ENCODE measurements around the gene PRKCQ. TPM values are rescaled to one million over a fixed set of nuclear protein-coding genes. Genes with fewer than 3 reads are reported as not detected.

Gene PRKCQ
- total and polyA plus RNA-seq, 7 experiments from 2014 or later: 44.3 to 74.5 (median 65.8) TPM

- Mint-ChIP-seq H3K4me1 (peaks cover 8 to 15% (median 10%) of the 10 kb centered on the region in 7 donors), H3K4me3 (no peak overlapping the region), H3K36me3 (peaks cover 12 to 42% (median 19%) of the 10 kb centered on the region in 5 donors), H3K27ac (peak overlapping the region in 2 of 9 donors; percentile 3 to 7), H3K9me3 (peaks cover 6 to 38% (median 25%) of the 10 kb centered on the region in 11 donors), H3K27me3 (no peaks in the 10 kb centered on the region)
- H3K9me3 ChIP-seq (ENCODE audit: control insufficient read depth in 2 of 3, low read length in 3 of 3): peaks cover 0 to 10% (median 0%) of the 10 kb centered on the region in 3 experiments
- POLR2A ChIA-PET: no interaction called here
- peaks cover 0 to 11% of the 10 kb centered on the region in 2 donors for H3K4me1 ChIP-seq (ENCODE audit: control insufficient read depth in 2 of 2, insufficient read depth in 2 of 2, low read length in 2 of 2)
- CTCF ChIA-PET: interaction anchor here (1.1 kb wide), 1 partner anchor 19 kb away, joined by 3 read pairs; no protein-coding TSS in a partner anchor
- H3K4me3 ChIP-seq (ENCODE audit: low read length): no peak overlapping the region
- no peak overlapping the region for H3K27ac ChIP-seq (ENCODE audit: low read depth, low read length)
- no peaks in the 10 kb centered on the region for H3K36me3 ChIP-seq (ENCODE audit: control insufficient read depth in 2 of 3, insufficient read depth in 3 of 3, low read length in 3 of 3)
- DNase-seq: no peak
- no peak for ATAC-seq
- intact Hi-C loops (cut with micrococcal nuclease): no loop called here
- H3K27me3 ChIP-seq (ENCODE audit: control insufficient read depth in 2 of 2, insufficient read depth in 2 of 2, low read length in 2 of 2): no peaks in the 10 kb centered on the region
Measured at GRCh38 chr10:6386960-6387359, 193.1 kb downstream of the PRKCQ start.

GRCh38 chr10:6386346-6386745 is 193.7 kb downstream of the PRKCQ start:
- Histone ChIP-seq H3K4me3 (ENCODE audit: low read length) (no peak overlapping the region), H3K9me3 (ENCODE audit: control insufficient read depth in 2 of 3, low read length in 3 of 3) (peaks cover 0 to 10% (median 0%) of the 10 kb centered on the region in 3 experiments), H3K27me3 (ENCODE audit: control insufficient read depth in 2 of 2, insufficient read depth in 2 of 2, low read length in 2 of 2) (no peaks in the 10 kb centered on the region), H3K4me1 (ENCODE audit: control insufficient read depth in 2 of 2, insufficient read depth in 2 of 2, low read length in 2 of 2) (peaks cover 0 to 17% of the 10 kb centered on the region in 2 donors), H3K36me3 (ENCODE audit: control insufficient read depth in 2 of 3, insufficient read depth in 3 of 3, low read length in 3 of 3) (no peaks in the 10 kb centered on the region), H3K27ac (ENCODE audit: low read depth, low read length) (no peak overlapping the region)
- Mint-ChIP-seq H3K36me3 (peaks cover 12 to 43% (median 19%) of the 10 kb centered on the region in 5 donors), H3K9me3 (peaks cover 6 to 36% (median 26%) of the 10 kb centered on the region in 11 donors), H3K27me3 (no peaks in the 10 kb centered on the region), H3K4me1 (peaks cover 11 to 21% (median 16%) of the 10 kb centered on the region in 7 donors), H3K4me3 (no peak overlapping the region), H3K27ac (peak overlapping the region in 1 of 9 donors; percentile 18)
- POLR2A ChIA-PET: interaction anchor here (0.5 to 1.0 kb wide), 3 partner anchors 18 to 184 kb away, joined by 3 to 4 read pairs (median 3); partner anchors contain the start of gene PFKFB3
- CTCF ChIA-PET: interaction anchor here (1.5 kb wide), 1 partner anchor 15 kb away, joined by 4 read pairs; no protein-coding TSS in a partner anchor
- intact Hi-C loops (cut with micrococcal nuclease): no loop called here
- peak; percentile 30 for ATAC-seq
- no peak for DNase-seq

- peaks cover 11 to 27% (median 21%) of the 10 kb centered on the region in 7 donors for H3K4me1 Mint-ChIP-seq
- no peaks in the 10 kb centered on the region for H3K27me3 ChIP-seq (ENCODE audit: control insufficient read depth in 2 of 2, insufficient read depth in 2 of 2, low read length in 2 of 2)
- ChIA-PET CTCF (interaction anchor here (1.5 kb wide), 1 partner anchor 16 kb away, joined by 4 read pairs; no protein-coding TSS in a partner anchor), POLR2A (interaction anchor here (0.5 to 1.0 kb wide), 3 partner anchors 17 to 183 kb away, joined by 3 to 4 read pairs (median 3); partner anchors contain the start of gene PFKFB3)
- no peak overlapping the region for H3K4me3 ChIP-seq (ENCODE audit: low read length)
- peaks cover 6 to 36% (median 27%) of the 10 kb centered on the region in 11 donors for H3K9me3 Mint-ChIP-seq
- no peak overlapping the region for H3K4me3 Mint-ChIP-seq
- H3K27me3 Mint-ChIP-seq: no peaks in the 10 kb centered on the region
- DNase-seq (no peak), ATAC-seq (no peak)
- H3K27ac ChIP-seq (ENCODE audit: low read depth, low read length): no peak overlapping the region
- H3K36me3 Mint-ChIP-seq: peaks cover 8 to 43% (median 20%) of the 10 kb centered on the region in 5 donors
- peak overlapping the region in 1 of 9 donors; percentile 15 for H3K27ac Mint-ChIP-seq
- intact Hi-C loops (cut with micrococcal nuclease): no loop called here
- H3K4me1 ChIP-seq (ENCODE audit: control insufficient read depth in 2 of 2, insufficient read depth in 2 of 2, low read length in 2 of 2): peaks cover 0 to 17% of the 10 kb centered on the region in 2 donors
- peaks cover 0 to 6% (median 0%) of the 10 kb centered on the region in 3 experiments for H3K9me3 ChIP-seq (ENCODE audit: control insufficient read depth in 2 of 3, low read length in 3 of 3)
- no peaks in the 10 kb centered on the region for H3K36me3 ChIP-seq (ENCODE audit: control insufficient read depth in 2 of 3, insufficient read depth in 3 of 3, low read length in 3 of 3)
Measured at GRCh38 chr10:6385665-6386064, 194.4 kb downstream of the PRKCQ start.

DNA sequence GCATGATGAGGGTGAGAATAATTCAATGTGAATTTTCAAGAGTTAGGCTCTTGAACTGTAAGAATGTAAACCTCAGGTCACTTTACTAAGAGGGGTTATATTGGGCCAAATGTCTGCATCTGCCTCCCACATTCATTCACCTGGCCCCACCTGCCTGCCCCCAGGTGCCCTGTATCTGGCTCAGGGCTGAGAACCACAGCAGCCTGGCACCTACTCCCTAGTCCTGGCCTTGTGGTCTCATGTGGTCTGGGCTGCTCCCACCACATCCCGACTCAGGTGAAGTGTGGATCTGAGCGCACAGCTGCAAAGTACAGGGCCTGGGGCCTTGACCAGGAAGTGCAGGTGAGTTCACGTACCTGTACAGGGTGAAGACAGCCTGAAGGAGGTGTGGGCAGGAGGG is 195.2 kb downstream of the PRKCQ start:
- Histone ChIP-seq H3K4me1 (ENCODE audit: control insufficient read depth in 2 of 2, insufficient read depth in 2 of 2, low read length in 2 of 2) (peaks cover 0 to 17% of the 10 kb centered on the region in 2 donors), H3K4me3 (ENCODE audit: low read length) (no peak overlapping the region), H3K9me3 (ENCODE audit: control insufficient read depth in 2 of 3, low read length in 3 of 3) (peaks cover 0 to 11% (median 8%) of the 10 kb centered on the region in 3 experiments), H3K36me3 (ENCODE audit: control insufficient read depth in 2 of 3, insufficient read depth in 3 of 3, low read length in 3 of 3) (no peaks in the 10 kb centered on the region), H3K27ac (ENCODE audit: low read depth, low read length) (no peak overlapping the region), H3K27me3 (ENCODE audit: control insufficient read depth in 2 of 2, insufficient read depth in 2 of 2, low read length in 2 of 2) (no peaks in the 10 kb centered on the region)
- DNase-seq: no peak
- peaks cover 5 to 45% (median 16%) of the 10 kb centered on the region in 5 donors for H3K36me3 Mint-ChIP-seq
- no peak overlapping the region for H3K4me3 Mint-ChIP-seq
- ChIA-PET POLR2A (no interaction called here), CTCF (interaction anchor here (1.5 kb wide), 1 partner anchor 17 kb away, joined by 4 read pairs; no protein-coding TSS in a partner anchor)
- peak overlapping the region in 1 of 9 donors; percentile 43 for H3K27ac Mint-ChIP-seq
- ATAC-seq: no peak
- no peaks in the 10 kb centered on the region for H3K27me3 Mint-ChIP-seq
- H3K4me1 Mint-ChIP-seq: peaks cover 11 to 27% (median 21%) of the 10 kb centered on the region in 7 donors
- intact Hi-C loops (cut with micrococcal nuclease): no loop called here
- H3K9me3 Mint-ChIP-seq: peaks cover 6 to 36% (median 25%) of the 10 kb centered on the region in 11 donors

DNA sequence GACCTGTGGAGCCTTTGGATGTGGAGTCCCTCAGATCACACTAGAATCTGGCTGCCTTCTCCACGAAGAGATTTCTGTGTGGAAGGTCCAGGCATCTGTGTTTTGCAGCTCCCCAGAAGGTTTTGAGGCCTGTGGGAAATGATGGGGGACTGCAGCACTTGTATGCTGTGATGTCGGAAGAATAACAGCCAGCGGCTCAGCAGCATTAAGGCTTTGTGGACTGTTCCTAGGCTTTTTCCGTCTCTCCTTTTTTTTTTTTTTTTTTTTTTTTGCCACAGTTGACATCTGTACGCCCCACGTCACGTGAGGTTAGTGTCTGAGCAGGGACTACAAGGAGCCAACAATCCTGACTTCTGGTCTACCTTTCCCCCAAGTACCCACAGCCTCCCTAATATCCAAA is 196.0 kb downstream of the PRKCQ start:
- Histone ChIP-seq H3K27ac (ENCODE audit: low read depth, low read length) (no peak overlapping the region), H3K4me1 (ENCODE audit: control insufficient read depth in 2 of 2, insufficient read depth in 2 of 2, low read length in 2 of 2) (peaks cover 0 to 17% of the 10 kb centered on the region in 2 donors), H3K4me3 (ENCODE audit: low read length) (no peak overlapping the region), H3K9me3 (ENCODE audit: control insufficient read depth in 2 of 3, low read length in 3 of 3) (peaks cover 0 to 12% (median 10%) of the 10 kb centered on the region in 3 experiments), H3K36me3 (ENCODE audit: control insufficient read depth in 2 of 3, insufficient read depth in 3 of 3, low read length in 3 of 3) (no peaks in the 10 kb centered on the region), H3K27me3 (ENCODE audit: control insufficient read depth in 2 of 2, insufficient read depth in 2 of 2, low read length in 2 of 2) (no peaks in the 10 kb centered on the region)
- H3K36me3 Mint-ChIP-seq: peaks cover 7 to 46% (median 15%) of the 10 kb centered on the region in 5 donors
- ChIA-PET POLR2A (interaction anchor here (1.0 to 2.7 kb wide), 3 partner anchors 23 to 37 kb away, joined by 6 to 29 read pairs (median 8); no protein-coding TSS in a partner anchor), CTCF (interaction anchor here (0.8 to 1.8 kb wide), 2 partner anchors 36 to 182 kb away, joined by 3 to 5 read pairs; partner anchors contain the start of gene PFKFB3)
- H3K4me3 Mint-ChIP-seq: no peak overlapping the region
- intact Hi-C loops (cut with micrococcal nuclease): no loop called here
- H3K27ac Mint-ChIP-seq: peak overlapping the region in 2 of 9 donors; percentile 43 to 48
- H3K4me1 Mint-ChIP-seq: peaks cover 11 to 27% (median 20%) of the 10 kb centered on the region in 7 donors
- no peaks in the 10 kb centered on the region for H3K27me3 Mint-ChIP-seq
- no peak for DNase-seq
- no peak for ATAC-seq
- peaks cover 0 to 36% (median 25%) of the 10 kb centered on the region in 11 donors for H3K9me3 Mint-ChIP-seq

DNA sequence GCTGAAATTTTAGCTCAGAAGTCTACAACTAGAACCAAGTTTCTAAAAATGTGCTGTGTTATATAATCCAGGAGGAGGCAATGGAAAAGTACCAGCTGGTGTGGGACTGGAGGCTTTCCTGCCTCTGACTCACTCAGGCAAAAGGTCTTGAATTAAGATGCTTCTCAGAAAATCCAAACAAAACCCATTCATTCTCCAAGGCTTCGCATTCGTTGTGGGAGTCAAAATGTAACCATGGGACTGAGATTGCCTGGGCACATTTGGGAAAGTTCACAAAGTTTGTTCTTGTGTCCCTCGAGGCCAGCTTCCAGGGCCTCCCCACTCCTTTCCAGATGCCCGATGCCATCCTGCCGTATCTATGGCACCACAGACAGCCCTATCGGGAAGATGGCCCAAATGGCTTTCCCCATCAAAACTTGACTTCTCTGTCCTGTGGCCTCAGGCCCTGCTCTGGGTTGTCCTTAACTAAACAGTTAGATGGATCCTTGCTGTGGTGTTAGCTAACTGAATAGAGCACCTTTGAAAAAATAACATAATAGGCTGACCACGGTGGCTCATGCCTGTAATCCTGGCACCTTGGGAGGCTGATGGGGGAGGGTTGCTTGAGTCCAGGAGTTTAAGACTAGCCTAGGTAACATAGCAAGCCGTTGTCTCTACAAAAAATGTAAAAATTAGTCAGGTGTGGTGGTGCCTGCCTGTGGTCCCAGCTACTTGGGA is 196.8 kb downstream of the PRKCQ start:
- H3K9me3 ChIP-seq (ENCODE audit: control insufficient read depth in 2 of 3, low read length in 3 of 3): peaks cover 0 to 12% (median 10%) of the 10 kb centered on the region in 3 experiments
- no peak for ATAC-seq
- no peak for DNase-seq
- H3K36me3 ChIP-seq (ENCODE audit: control insufficient read depth in 2 of 3, insufficient read depth in 3 of 3, low read length in 3 of 3): no peaks in the 10 kb centered on the region
- H3K27me3 ChIP-seq (ENCODE audit: control insufficient read depth in 2 of 2, insufficient read depth in 2 of 2, low read length in 2 of 2): no peaks in the 10 kb centered on the region
- ChIA-PET POLR2A (interaction anchor here (1.0 to 2.7 kb wide), 5 partner anchors 23 to 181 kb away, joined by 3 to 29 read pairs (median 8); partner anchors contain the start of gene PFKFB3), CTCF (interaction anchor here (0.8 to 1.8 kb wide), 3 partner anchors 8 to 181 kb away, joined by 3 to 5 read pairs (median 3); partner anchors contain the start of gene PFKFB3)
- Mint-ChIP-seq H3K27ac (peak overlapping the region in 4 of 9 donors; percentile 40 to 76 (median 52)), H3K36me3 (peaks cover 9 to 50% (median 14%) of the 10 kb centered on the region in 5 donors), H3K4me3 (peak overlapping the region in 2 of 10 donors; percentile 54 to 84), H3K9me3 (peaks cover 3 to 35% (median 23%) of the 10 kb centered on the region in 11 donors), H3K4me1 (peaks cover 11 to 27% (median 20%) of the 10 kb centered on the region in 7 donors), H3K27me3 (no peaks in the 10 kb centered on the region)
- intact Hi-C loops (cut with micrococcal nuclease): no loop called here
- peaks cover 0 to 17% of the 10 kb centered on the region in 2 donors for H3K4me1 ChIP-seq (ENCODE audit: control insufficient read depth in 2 of 2, insufficient read depth in 2 of 2, low read length in 2 of 2)
- H3K27ac ChIP-seq (ENCODE audit: low read depth, low read length): no peak overlapping the region
- no peak overlapping the region for H3K4me3 ChIP-seq (ENCODE audit: low read length)

All from naive thymus-derived CD4-positive, alpha-beta T cell (primary cell).